GM10248 (cell line): ENCODE measurements around the gene FAR2.
"Not testable (repeated sequence)": the region's sequence is repeated elsewhere in the genome, so short reads cannot be mapped to it uniquely, and the experiment has no call there.

Experiments used
- CTCF ChIA-PET: fragments of 300-600 bp; sonication (Branson Sonifier 250); formaldehyde crosslinking; extraction: SDS; loops from one replicate; lab custom pipeline; 2021; ENCODE audit warnings: antibody characterized with exemption; lab: Yijun Ruan, JAX
- POLR2A ChIA-PET: fragments of 350-650 bp; sonication (Branson Sonifier 250); formaldehyde crosslinking; extraction: SDS; loops from one replicate; lab custom pipeline; 2020; ENCODE audit warnings: antibody characterized with exemption; lab: Yijun Ruan, JAX
- DNase-seq: peaks from one replicate; pipeline ENCODE4 v3.0.0; 2012; ENCODE audit errors: extremely low spot score
- TF ChIP-seq, protein P1 (sequence below): IDR thresholded peaks from 2 replicates; pipeline ENCODE4 v1.5.1; 2012; ENCODE audit warnings: mild to moderate bottlenecking, low read depth; ENCODE audit errors: extremely low read depth, missing control alignments, control extremely low read depth

Gene FAR2

DNA sequence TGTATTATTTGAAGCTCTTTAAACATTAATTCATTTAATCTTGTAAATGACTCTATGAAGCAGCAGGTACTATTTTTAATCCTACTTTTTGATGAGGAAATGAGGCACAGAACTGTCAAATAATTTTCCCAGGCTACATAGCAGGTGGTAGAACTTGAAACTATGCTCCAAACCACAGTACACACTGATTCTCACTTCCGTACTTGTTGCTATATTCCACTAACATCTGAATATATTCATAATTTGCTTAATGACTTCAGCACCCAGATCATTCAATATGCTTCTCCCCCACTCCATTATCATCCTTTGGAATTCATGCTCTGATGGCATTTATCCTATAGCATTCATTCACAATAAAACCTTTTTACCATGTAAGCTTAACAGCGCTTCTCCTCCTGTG, 227.0 kb downstream of the FAR2 start:
- TF ChIP-seq, protein P1, sequence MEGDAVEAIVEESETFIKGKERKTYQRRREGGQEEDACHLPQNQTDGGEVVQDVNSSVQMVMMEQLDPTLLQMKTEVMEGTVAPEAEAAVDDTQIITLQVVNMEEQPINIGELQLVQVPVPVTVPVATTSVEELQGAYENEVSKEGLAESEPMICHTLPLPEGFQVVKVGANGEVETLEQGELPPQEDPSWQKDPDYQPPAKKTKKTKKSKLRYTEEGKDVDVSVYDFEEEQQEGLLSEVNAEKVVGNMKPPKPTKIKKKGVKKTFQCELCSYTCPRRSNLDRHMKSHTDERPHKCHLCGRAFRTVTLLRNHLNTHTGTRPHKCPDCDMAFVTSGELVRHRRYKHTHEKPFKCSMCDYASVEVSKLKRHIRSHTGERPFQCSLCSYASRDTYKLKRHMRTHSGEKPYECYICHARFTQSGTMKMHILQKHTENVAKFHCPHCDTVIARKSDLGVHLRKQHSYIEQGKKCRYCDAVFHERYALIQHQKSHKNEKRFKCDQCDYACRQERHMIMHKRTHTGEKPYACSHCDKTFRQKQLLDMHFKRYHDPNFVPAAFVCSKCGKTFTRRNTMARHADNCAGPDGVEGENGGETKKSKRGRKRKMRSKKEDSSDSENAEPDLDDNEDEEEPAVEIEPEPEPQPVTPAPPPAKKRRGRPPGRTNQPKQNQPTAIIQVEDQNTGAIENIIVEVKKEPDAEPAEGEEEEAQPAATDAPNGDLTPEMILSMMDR: no peak
- ChIA-PET CTCF (interaction anchor here (1.4 kb wide), 1 partner anchor 51 kb away, joined by 3 read pairs; no protein-coding TSS in a partner anchor), POLR2A (no interaction called here)
- no peak for DNase-seq

DNA sequence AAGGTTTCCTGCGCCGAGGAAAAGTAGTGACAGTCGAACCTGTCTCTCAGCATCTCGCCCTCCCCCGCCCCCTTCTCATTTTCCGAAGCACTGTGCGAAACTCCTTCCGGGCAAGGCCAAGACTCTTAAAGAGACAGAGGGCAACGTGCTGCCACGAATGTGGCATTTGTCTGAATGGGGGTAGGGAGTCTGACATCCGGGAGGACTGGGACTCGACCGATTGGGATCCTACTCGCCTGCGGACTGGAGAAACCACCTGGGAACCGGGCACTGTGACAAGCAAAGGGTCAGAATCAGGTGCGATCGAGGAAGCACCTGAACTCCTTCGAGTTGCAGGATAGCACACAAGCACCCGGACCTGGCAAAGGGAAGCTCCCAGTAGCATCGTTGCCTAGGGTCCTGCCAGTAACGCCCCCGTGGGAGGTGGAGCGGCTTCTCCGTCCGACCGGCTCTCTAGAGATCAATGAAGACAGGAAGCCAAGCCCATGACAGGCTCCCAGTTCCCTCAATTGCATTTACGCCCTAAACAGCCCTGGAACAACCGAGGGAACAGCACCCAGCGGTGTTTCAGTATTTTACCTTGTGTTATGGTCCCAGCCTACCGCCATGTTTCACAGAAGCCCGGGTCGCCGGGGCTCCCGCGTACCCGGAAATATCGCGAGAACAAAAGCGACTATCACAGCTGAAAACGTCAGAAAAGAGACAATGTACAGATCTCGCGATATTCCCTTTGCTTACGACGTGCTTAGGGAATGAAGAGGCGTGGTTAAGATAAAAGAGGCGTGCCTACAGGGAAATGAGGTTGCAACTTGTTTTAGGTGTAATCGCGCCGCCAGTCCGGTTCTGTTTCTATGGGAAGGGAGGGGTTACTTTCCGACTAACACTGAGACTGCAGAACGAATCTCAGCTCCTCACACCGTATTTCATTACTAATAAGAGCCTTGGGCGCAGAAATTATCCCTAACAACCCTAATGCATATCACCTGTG, 231.8 kb downstream of the FAR2 start, which contains the start of gene ERGIC2:
ERGIC2 (minus strand) TSS at position 637 of the 988 bp plus-strand sequence. CDS start 9,539 bp downstream, outside the sequence.
- CTCF ChIA-PET: interaction anchor here (1.3 kb wide), 1 partner anchor 18 kb away, joined by 3 read pairs; no protein-coding TSS in a partner anchor

DNA sequence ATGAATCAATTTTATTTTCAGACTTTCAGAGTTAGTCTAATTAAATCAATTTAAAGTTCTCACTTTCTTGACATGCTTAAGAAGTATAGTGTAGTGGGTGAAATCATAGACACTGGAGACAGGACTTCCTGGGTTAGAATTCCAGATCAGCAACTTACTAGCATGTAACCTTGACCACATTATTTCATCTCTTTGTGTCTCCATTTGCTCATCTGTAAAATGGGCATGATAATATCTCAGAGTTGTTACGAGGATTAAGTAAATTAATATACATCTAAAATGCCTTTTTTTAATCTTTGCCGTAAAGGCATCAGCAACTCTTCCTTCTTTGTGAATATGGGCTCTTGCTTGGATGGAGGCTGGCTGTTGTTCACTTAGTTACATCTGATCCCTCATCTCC, 233.2 kb downstream of the FAR2 start:
- CTCF ChIA-PET: no interaction called here
- DNase-seq: no peak
- POLR2A ChIA-PET: no interaction called here
- TF ChIP-seq, protein P1: no peak

More for the DNA sequence above, 231.8 kb downstream of the FAR2 start, which contains the start of gene ERGIC2:
- TF ChIP-seq, protein P1: no peak
- POLR2A ChIA-PET: no interaction called here
- peak; percentile 91 for DNase-seq

DNA sequence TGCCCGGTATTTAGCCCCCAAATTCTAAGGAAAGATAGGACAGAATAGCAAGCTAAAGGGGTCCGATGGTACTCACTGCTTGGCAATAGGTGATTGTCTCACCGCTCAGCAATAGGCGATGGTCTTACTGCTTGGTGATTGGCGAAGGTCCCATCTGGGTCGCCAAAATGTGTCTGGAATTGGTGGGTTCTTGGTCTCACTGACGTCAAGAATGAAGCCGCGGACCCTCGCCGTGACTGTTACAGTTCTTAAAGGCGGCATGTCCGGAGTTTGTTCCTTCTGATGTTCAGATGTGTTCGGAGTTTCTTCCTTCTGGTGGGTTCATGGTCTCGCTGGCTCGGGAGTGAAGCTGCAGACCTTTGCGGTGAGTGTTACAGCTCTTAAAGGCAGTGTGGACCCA, 236.1 kb downstream of the FAR2 start:
- DNase-seq, POLR2A ChIA-PET, CTCF ChIA-PET: not testable (repeated sequence)
